Activated naive CD4-positive, alpha-beta T cell treated with anti-CD3 and anti-CD28 coated beads for 36 hours (primary cell): ENCODE data around the gene DHRS9. TPM values are rescaled to one million over a fixed set of nuclear protein-coding genes. Genes with fewer than 3 reads are reported as not detected.

Experiments
- CTCF ChIA-PET: fragments of 350-600 bp; sonication (Branson Sonifier 250); formaldehyde crosslinking; loops from one replicate; lab custom pipeline; 2021; ENCODE audit warnings: antibody characterized with exemption; lab: Charles Lee
- DNase-seq: peaks from one replicate; pipeline ENCODE4 v3.0.0-alpha.2; 2020
- H3K27ac Mint-ChIP-seq: one replicate; pipeline ENCODE4 v1.8.0; 2021; ENCODE audit warnings: mild to moderate bottlenecking, mixed read lengths
- H3K27me3 Mint-ChIP-seq: one replicate; pipeline ENCODE4 v1.8.0; 2021; ENCODE audit warnings: low read depth, mixed read lengths
- H3K36me3 Mint-ChIP-seq: one replicate; pipeline ENCODE4 v1.8.0; 2021; ENCODE audit warnings: low read depth, mixed read lengths
- H3K4me1 Mint-ChIP-seq: one replicate; pipeline ENCODE4 v1.8.0; 2021; ENCODE audit warnings: low read depth, mixed read lengths
- H3K4me3 Mint-ChIP-seq: one replicate; pipeline ENCODE4 v1.8.0; 2021; ENCODE audit warnings: mild to moderate bottlenecking, moderate library complexity, mixed read lengths
- H3K9me3 Mint-ChIP-seq: one replicate; pipeline ENCODE4 v1.8.0; 2021; ENCODE audit warnings: mixed read lengths
- intact Hi-C: fragments of 100-400 bp; cut with micrococcal nuclease; formaldehyde crosslinking; loops from one replicate; pipeline ENCODE4 v1.15.1; 2023
- total RNA-seq, 2 experiments: library from RNA; stranded (reverse); gene quantifications; one replicate each; pipeline ENCODE4 v1.2.3, GENCODE V29; 2021

Gene DHRS9
- 1 to 10 TPM; 2.0 to 2.6 TPM for total RNA-seq

GRCh38 chr2:169069341-169069740 is at the start of gene DHRS9:
TSS of gene DHRS9 (plus strand) at chr2:169069563. CDS start at chr2:169081582, 12,019 bp downstream.
- H3K27me3 Mint-ChIP-seq = peaks cover 2% of the 10 kb centered on the region
- no peaks in the 10 kb centered on the region for H3K9me3 Mint-ChIP-seq
- H3K4me3 Mint-ChIP-seq = peak within 1 kb of the TSS; percentile 37
- CTCF ChIA-PET = interaction anchor here (1.1 kb wide), 1 partner anchor 40 kb away, joined by 4 read pairs; no protein-coding TSS in a partner anchor
- intact Hi-C loops = loop anchor here (1.0 to 2.0 kb wide), 3 partner anchors 31 to 63 kb away; no protein-coding TSS in a partner anchor
- H3K27ac Mint-ChIP-seq = no peak within 1 kb of the TSS
- H3K4me1 Mint-ChIP-seq = peaks cover 39% of the 10 kb centered on the region
- peak; percentile 63 for DNase-seq
- H3K36me3 Mint-ChIP-seq = peaks cover 2% of the 10 kb centered on the region

DNA sequence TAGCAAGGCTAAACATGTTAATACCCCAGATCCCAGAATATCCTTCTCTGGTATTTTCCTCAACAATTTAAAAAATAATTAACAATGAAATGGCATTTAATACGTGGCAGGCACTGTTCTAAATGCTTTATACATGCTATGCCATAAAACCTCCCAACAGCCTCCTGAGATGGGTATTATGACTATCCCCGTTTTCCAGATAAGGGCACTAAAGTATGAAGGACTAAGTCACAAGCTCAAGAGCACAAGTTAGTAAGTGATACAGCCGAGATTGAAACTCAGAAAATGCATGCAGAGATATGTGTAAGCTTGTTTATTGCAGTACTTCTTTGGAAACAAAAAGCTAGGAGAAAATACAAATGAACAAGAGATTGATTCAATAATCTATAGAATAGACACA is 46.2 kb upstream of the DHRS9 start:
- peaks cover 9% of the 10 kb centered on the region for H3K4me1 Mint-ChIP-seq
- DNase-seq = no peak
- intact Hi-C loops = no loop called here
- H3K27me3 Mint-ChIP-seq = no peaks in the 10 kb centered on the region
- CTCF ChIA-PET = interaction anchor here (0.6 to 1.2 kb wide), 2 partner anchors 18 to 43 kb away, joined by 3 read pairs; no protein-coding TSS in a partner anchor
- no peaks in the 10 kb centered on the region for H3K36me3 Mint-ChIP-seq
- H3K4me3 Mint-ChIP-seq = no peak overlapping the region
- H3K9me3 Mint-ChIP-seq = no peaks in the 10 kb centered on the region
- no peak overlapping the region for H3K27ac Mint-ChIP-seq

DNA sequence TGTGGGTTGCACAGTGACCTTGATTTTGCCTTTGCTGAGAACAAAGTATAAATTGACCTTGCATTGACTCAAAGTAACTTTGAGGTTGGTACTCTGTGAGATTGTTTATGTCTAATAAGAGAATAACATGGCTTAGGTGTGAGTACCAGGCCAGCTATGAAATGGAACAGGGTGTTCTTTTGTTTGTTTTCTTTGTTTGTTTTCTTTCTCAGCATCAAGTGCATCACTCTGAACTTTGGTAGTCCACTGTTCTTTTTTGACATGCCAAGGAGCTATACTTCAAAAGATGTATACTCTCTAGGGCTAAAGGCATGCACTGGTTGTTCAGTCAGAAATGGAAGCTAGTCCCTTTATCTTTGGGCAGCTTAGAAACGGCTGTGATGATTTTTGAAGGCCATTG is 43.3 kb upstream of the DHRS9 start:
- CTCF ChIA-PET = interaction anchor here (0.8 to 1.3 kb wide), 2 partner anchors 8 to 64 kb away, joined by 3 read pairs; no protein-coding TSS in a partner anchor
- Mint-ChIP-seq H3K27ac (no peak overlapping the region), H3K4me3 (no peak overlapping the region), H3K9me3 (no peaks in the 10 kb centered on the region), H3K27me3 (no peaks in the 10 kb centered on the region), H3K36me3 (no peaks in the 10 kb centered on the region), H3K4me1 (peaks cover 9% of the 10 kb centered on the region)
- intact Hi-C loops = no loop called here
- DNase-seq = no peak

DNA sequence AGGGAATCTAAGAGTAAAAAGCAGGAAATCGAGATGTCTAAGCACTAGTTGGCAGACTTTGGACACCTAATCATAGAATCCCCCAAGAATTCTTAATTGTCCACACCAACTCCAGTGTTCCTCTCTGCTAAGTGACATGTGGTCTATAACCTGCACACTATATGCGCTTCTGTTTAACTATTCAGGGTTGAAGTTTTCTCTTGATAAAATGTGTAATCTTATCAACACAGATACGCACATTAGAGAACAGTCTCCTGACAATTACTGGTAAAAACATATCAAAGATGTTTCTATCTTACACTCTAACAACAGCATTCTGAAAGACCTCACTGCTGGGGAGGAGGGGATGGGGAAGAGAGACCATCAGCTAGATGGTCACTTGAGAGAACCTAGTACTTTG is 42.1 kb upstream of the DHRS9 start:
- H3K27ac Mint-ChIP-seq = no peak overlapping the region
- H3K27me3 Mint-ChIP-seq = no peaks in the 10 kb centered on the region
- H3K36me3 Mint-ChIP-seq = no peaks in the 10 kb centered on the region
- no peaks in the 10 kb centered on the region for H3K9me3 Mint-ChIP-seq
- no peak overlapping the region for H3K4me3 Mint-ChIP-seq
- CTCF ChIA-PET = no interaction called here
- intact Hi-C loops = no loop called here
- peaks cover 9% of the 10 kb centered on the region for H3K4me1 Mint-ChIP-seq
- no peak for DNase-seq

- no peak overlapping the region for H3K27ac Mint-ChIP-seq
- peaks cover 7% of the 10 kb centered on the region for H3K9me3 Mint-ChIP-seq
- H3K4me3 Mint-ChIP-seq = no peak overlapping the region
- intact Hi-C loops = no loop called here
- CTCF ChIA-PET = no interaction called here
- H3K4me1 Mint-ChIP-seq = peaks cover 9% of the 10 kb centered on the region
- DNase-seq = no peak
- no peaks in the 10 kb centered on the region for H3K36me3 Mint-ChIP-seq
- no peaks in the 10 kb centered on the region for H3K27me3 Mint-ChIP-seq
Observed at GRCh38 chr2:169029341-169029740, 40.0 kb upstream of the DHRS9 start.

DNA sequence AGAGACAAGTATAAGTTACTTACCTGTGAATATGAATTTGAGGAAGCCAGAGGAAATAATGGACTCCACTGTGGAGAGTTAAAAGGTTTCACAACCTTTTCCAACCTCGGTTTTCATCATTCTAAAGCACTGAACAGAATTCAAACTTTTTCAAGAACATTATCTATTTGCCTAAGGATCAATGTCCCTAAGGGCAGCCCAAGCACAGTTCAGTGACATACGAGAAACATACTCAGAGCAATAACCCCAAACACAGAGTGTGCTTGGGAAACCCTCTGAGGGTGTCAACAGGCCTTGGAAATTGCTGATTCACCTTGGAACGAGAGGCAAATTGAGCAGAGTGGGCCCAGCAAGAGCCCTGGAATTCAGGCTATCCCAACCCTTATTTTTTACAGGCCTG is 38.2 kb upstream of the DHRS9 start, which contains the start of gene ABCB11:
TSS of gene ABCB11 (minus strand) at position 123 of the 400 bp plus-strand sequence. CDS start 13,199 bp downstream, outside the sequence.
- no peak for DNase-seq
- no peaks in the 10 kb centered on the region for H3K27me3 Mint-ChIP-seq
- H3K4me3 Mint-ChIP-seq = no peak within 1 kb of the TSS
- intact Hi-C loops = no loop called here
- H3K27ac Mint-ChIP-seq = no peak within 1 kb of the TSS
- peaks cover 10% of the 10 kb centered on the region for H3K9me3 Mint-ChIP-seq
- no peaks in the 10 kb centered on the region for H3K4me1 Mint-ChIP-seq
- CTCF ChIA-PET = no interaction called here
- no peaks in the 10 kb centered on the region for H3K36me3 Mint-ChIP-seq

DNA sequence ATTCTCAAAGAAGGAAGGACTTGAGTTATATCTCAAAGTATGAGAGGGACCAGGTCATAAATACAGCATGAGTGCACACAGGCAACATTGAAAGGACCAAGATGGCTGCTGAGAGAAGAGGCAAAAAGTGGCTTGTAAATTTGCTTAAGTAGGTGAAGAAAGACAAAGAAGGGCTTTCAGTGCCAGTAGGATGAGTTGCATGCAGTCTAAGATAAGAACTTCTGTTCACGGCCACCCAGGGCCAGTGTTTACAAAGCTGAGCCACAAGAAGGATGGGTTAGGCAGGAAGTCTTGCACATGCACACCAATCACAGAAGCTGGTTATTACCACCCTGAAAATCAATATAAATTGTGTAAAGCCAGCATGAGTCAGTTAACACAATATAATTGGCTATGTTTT is 35.1 kb upstream of the DHRS9 start:
- intact Hi-C loops = no loop called here
- no peak for DNase-seq
- Mint-ChIP-seq H3K36me3 (no peaks in the 10 kb centered on the region), H3K27me3 (no peaks in the 10 kb centered on the region), H3K4me1 (peaks cover 4% of the 10 kb centered on the region), H3K27ac (no peak overlapping the region), H3K9me3 (peaks cover 10% of the 10 kb centered on the region), H3K4me3 (no peak overlapping the region)
- CTCF ChIA-PET = interaction anchor here (0.8 to 2.0 kb wide), 2 partner anchors 9 to 107 kb away, joined by 3 to 8 read pairs; no protein-coding TSS in a partner anchor

DNA sequence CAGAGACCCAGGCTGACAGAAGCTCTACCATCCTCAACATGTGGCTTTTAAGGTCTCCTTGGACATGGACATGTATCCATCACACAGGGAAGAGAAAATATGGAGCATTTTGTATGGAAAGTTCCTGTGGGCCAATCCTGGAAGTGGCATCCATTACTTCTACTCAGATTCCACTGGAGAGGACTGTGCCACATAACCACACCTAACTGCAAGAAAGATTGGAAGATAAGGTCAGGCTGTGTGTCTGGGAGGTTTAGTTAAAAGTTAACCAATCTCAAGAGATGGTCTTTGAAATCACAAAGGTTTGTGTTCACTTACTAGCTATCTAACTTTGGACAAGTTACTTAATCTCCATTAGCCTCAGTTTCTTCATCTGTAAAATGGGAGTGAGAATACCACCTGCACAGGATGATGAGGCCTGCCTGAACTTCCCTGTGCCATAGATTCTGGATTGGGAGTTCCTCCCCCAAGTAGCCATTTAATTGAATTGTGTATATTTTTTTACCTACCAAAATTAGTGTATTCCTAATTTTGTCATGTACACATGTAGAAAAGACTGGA is 34.3 kb upstream of the DHRS9 start:
- Mint-ChIP-seq H3K27me3 (peaks cover 3% of the 10 kb centered on the region), H3K27ac (no peak overlapping the region), H3K36me3 (no peaks in the 10 kb centered on the region), H3K4me1 (peaks cover 4% of the 10 kb centered on the region), H3K9me3 (peaks cover 10% of the 10 kb centered on the region), H3K4me3 (no peak overlapping the region)
- CTCF ChIA-PET = interaction anchor here (0.6 to 2.0 kb wide), 2 partner anchors 51 to 106 kb away, joined by 3 to 8 read pairs; no protein-coding TSS in a partner anchor
- no peak for DNase-seq
- intact Hi-C loops = no loop called here

DNA sequence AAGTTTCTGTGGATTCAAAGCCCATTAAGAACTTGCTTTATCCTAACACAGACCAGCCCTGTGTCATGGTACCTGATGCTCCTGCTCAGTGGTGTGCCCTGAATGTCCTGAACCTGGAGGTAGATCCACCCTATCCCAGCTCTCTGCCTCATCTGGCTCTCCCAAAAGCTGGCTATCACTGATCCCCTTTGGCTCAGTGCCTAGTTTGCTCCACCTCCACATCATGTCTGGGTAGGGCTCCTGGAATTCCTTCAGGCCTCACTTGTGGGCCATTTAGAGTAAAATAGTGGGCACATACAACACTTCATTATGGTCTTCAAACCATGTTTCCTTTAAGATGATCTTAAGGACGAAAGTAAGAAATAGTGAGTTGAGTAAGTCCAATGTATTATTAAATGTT is 33.5 kb upstream of the DHRS9 start:
- Mint-ChIP-seq H3K27me3 (peaks cover 3% of the 10 kb centered on the region), H3K36me3 (no peaks in the 10 kb centered on the region), H3K4me3 (no peak overlapping the region), H3K4me1 (peaks cover 4% of the 10 kb centered on the region), H3K27ac (no peak overlapping the region), H3K9me3 (peaks cover 10% of the 10 kb centered on the region)
- CTCF ChIA-PET = interaction anchor here (0.6 kb wide), 2 partner anchors 52 to 81 kb away, joined by 3 read pairs; no protein-coding TSS in a partner anchor
- no peak for DNase-seq
- intact Hi-C loops = no loop called here

DNA sequence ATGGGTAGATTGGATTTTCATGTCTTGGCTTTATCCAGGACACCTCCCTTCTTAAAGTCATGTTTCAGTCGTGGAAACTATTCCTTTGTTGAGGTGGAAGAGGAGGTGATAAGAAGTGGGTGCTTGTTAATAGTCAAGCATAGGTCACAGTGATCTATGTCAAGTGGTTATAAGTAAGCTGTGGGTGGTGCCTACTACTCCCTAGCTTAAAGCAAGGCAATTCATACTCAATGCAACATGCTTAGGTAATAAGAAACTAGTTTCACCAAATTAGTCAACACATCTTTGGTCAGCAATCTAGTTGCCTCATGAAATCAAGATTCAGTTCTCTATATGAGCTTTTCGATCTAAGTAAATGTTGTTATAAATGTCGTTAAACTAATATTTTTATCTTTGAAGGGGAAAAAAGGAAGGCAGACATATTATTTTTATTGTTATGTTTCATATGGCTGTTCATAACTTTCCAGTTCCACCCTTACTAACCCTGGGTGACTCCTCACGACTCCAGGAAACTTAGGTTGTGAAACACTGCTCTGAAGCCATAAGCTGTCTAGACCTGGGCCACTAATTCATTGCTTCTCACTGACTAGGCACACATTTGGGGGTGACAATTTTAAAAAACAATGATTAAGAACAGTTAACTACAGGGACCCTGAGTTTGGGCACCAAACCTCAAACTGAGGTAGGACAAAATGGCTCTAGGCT is 32.5 kb upstream of the DHRS9 start:
- intact Hi-C loops = no loop called here
- Mint-ChIP-seq H3K9me3 (peaks cover 11% of the 10 kb centered on the region), H3K36me3 (no peaks in the 10 kb centered on the region), H3K4me3 (no peak overlapping the region), H3K27ac (no peak overlapping the region), H3K27me3 (peaks cover 3% of the 10 kb centered on the region), H3K4me1 (peaks cover 4% of the 10 kb centered on the region)
- no peak for DNase-seq
- CTCF ChIA-PET = no interaction called here

DNA sequence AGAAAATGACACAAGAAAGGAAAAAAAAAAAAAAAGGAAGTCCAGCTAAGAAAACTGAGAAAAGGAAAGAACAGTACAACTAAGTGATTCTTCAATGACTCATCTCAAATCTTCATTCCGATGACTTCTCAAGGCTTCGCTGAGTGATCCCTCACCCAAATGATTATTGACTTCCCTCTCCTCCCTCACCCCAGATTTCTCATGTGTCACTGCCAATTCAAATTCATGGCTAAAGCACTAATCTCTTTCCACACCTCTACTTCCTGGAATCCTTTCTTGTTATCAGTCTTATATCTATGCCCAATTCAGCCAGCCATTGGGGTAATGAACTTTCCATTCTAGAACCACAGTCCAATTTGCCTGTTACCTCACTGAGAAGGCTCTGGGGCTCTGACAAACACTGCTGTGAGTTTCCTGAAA is 31.0 kb upstream of the DHRS9 start:
- no peak for DNase-seq
- peaks cover 3% of the 10 kb centered on the region for H3K27me3 Mint-ChIP-seq
- intact Hi-C loops = loop anchor here (1.0 kb wide), 1 partner anchor 31 kb away; the partner anchor contains the start of gene DHRS9
- no peak overlapping the region for H3K4me3 Mint-ChIP-seq
- peaks cover 4% of the 10 kb centered on the region for H3K4me1 Mint-ChIP-seq
- H3K36me3 Mint-ChIP-seq = peaks cover 3% of the 10 kb centered on the region
- no peak overlapping the region for H3K27ac Mint-ChIP-seq
- peaks cover 21% of the 10 kb centered on the region for H3K9me3 Mint-ChIP-seq
- CTCF ChIA-PET = interaction anchor here (0.7 kb wide), 1 partner anchor 89 kb away, joined by 3 read pairs; no protein-coding TSS in a partner anchor

GRCh38 chr2:169039702-169040101 is 29.7 kb upstream of the DHRS9 start:
- peaks cover 22% of the 10 kb centered on the region for H3K9me3 Mint-ChIP-seq
- intact Hi-C loops = no loop called here
- H3K36me3 Mint-ChIP-seq = peaks cover 6% of the 10 kb centered on the region
- no peak for DNase-seq
- H3K27ac Mint-ChIP-seq = no peak overlapping the region
- CTCF ChIA-PET = no interaction called here
- H3K4me3 Mint-ChIP-seq = no peak overlapping the region
- H3K27me3 Mint-ChIP-seq = peaks cover 3% of the 10 kb centered on the region
- peaks cover 4% of the 10 kb centered on the region for H3K4me1 Mint-ChIP-seq
